ENCODE data around the gene GLS.
"Not testable (repeated sequence)": the region's sequence is repeated elsewhere in the genome, so short reads cannot be mapped to it uniquely, and the experiment has no call there.

Gene GLS

GRCh38 chr2:190994148-190994547 lies 113.5 kb downstream of the GLS start:
- Histone ChIP-seq H3K4me1 (ENCODE audit: control insufficient read depth, insufficient read depth, low read length) (no peaks in the 10 kb centered on the region), H3K4me3 (ENCODE audit: low read depth, low read length) (no peak overlapping the region), H3K27ac (ENCODE audit: extremely low read depth, low read depth, low read length) (no peak overlapping the region), H3K36me3 (ENCODE audit: control insufficient read depth in 2 of 2, insufficient read depth in 1 of 2, low read length in 2 of 2) (peaks cover 14 to 95% of the 10 kb centered on the region in 2 experiments), H3K9me3 (ENCODE audit: control insufficient read depth, insufficient read depth, low read depth, low read length) (no peaks in the 10 kb centered on the region)
- POLR2A ChIA-PET: no interaction called here
- CTCF ChIA-PET: interaction anchor here (0.6 kb wide), 1 partner anchor 412 kb away, joined by 3 read pairs; no protein-coding TSS in a partner anchor
- TF ChIP-seq TSHZ1 (tag by site-specific recombination; IDR thresholded peaks at IDR 0.05; ENCODE audit: borderline replicate concordance): no peak
- TF ChIP-seq ZNF549 (tag by site-specific recombination; IDR thresholded peaks at IDR 0.05): no peak
- no peak for TF ChIP-seq SETDB1 (IDR thresholded peaks at IDR 0.05; ENCODE audit: insufficient read length, low read length)

DNA sequence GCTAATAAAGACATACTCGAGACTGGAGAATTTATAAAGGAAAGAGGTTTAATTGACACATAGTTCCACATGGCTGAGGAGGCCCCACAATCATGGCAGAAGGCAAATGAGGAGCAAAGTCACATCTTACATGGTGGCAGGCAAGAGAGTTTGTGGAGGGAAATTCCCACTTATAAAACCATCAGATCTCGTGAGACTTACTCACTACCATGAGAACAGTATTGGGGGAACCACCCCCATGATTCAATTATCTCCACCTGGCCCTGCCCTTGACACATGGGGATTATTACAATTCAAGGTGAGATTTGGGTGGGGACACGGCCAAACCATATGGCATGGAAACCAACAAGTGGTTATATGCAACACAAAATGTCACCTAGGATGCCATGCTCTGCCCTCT lies 114.7 kb downstream of the GLS start:
- H3K9me3 ChIP-seq (ENCODE audit: control insufficient read depth, insufficient read depth, low read depth, low read length); POLR2A ChIA-PET; H3K4me3 ChIP-seq (ENCODE audit: low read depth, low read length); H3K27ac ChIP-seq (ENCODE audit: extremely low read depth, low read depth, low read length); H3K4me1 ChIP-seq (ENCODE audit: control insufficient read depth, insufficient read depth, low read length): not testable (repeated sequence)
- H3K36me3 ChIP-seq (ENCODE audit: control insufficient read depth in 2 of 2, insufficient read depth in 1 of 2, low read length in 2 of 2): peaks cover 14 to 95% of the 10 kb centered on the region in 2 experiments
- CTCF ChIA-PET: interaction anchor here (0.6 to 2.6 kb wide), 3 partner anchors 16 to 539 kb away, joined by 3 to 12 read pairs (median 3); no protein-coding TSS in a partner anchor

- Histone ChIP-seq H3K4me1 (ENCODE audit: control insufficient read depth, insufficient read depth, low read length) (no peaks in the 10 kb centered on the region), H3K4me3 (ENCODE audit: low read depth, low read length) (no peak overlapping the region), H3K27ac (ENCODE audit: extremely low read depth, low read depth, low read length) (no peak overlapping the region), H3K36me3 (ENCODE audit: control insufficient read depth in 2 of 2, insufficient read depth in 1 of 2, low read length in 2 of 2) (peaks cover 14 to 95% of the 10 kb centered on the region in 2 experiments), H3K9me3 (ENCODE audit: control insufficient read depth, insufficient read depth, low read depth, low read length) (no peaks in the 10 kb centered on the region)
- ChIA-PET CTCF (interaction anchor here (0.6 to 2.6 kb wide), 17 partner anchors 8 to 353 kb away, joined by 3 to 12 read pairs (median 4); partner anchors contain the start of gene STAT1), POLR2A (interaction anchor here (1.1 kb wide), 1 partner anchor 115 kb away, joined by 3 read pairs; no protein-coding TSS in a partner anchor)
- TF ChIP-seq, protein P1, sequence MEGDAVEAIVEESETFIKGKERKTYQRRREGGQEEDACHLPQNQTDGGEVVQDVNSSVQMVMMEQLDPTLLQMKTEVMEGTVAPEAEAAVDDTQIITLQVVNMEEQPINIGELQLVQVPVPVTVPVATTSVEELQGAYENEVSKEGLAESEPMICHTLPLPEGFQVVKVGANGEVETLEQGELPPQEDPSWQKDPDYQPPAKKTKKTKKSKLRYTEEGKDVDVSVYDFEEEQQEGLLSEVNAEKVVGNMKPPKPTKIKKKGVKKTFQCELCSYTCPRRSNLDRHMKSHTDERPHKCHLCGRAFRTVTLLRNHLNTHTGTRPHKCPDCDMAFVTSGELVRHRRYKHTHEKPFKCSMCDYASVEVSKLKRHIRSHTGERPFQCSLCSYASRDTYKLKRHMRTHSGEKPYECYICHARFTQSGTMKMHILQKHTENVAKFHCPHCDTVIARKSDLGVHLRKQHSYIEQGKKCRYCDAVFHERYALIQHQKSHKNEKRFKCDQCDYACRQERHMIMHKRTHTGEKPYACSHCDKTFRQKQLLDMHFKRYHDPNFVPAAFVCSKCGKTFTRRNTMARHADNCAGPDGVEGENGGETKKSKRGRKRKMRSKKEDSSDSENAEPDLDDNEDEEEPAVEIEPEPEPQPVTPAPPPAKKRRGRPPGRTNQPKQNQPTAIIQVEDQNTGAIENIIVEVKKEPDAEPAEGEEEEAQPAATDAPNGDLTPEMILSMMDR (tag by site-specific recombination; IDR thresholded peaks at IDR 0.05): peak; percentile 30; the same call in 1 of the 2 replicates
- no peak for TF ChIP-seq ZNF48 (tag by site-specific recombination; IDR thresholded peaks at IDR 0.05)
Observed at GRCh38 chr2:190996338-190996946, 115.8 kb downstream of the GLS start.

- TF ChIP-seq, protein P2, sequence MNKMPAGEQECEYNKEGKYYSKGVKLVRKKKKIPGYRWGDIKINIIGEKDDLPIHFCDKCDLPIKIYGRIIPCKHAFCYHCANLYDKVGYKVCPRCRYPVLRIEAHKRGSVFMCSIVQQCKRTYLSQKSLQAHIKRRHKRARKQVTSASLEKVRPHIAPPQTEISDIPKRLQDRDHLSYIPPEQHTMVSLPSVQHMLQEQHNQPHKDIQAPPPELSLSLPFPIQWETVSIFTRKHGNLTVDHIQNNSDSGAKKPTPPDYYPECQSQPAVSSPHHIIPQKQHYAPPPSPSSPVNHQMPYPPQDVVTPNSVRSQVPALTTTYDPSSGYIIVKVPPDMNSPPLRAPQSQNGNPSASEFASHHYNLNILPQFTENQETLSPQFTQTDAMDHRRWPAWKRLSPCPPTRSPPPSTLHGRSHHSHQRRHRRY (tag by site-specific recombination; IDR thresholded peaks at IDR 0.05): no peak
- TF ChIP-seq ZNF16 (tag by site-specific recombination; IDR thresholded peaks at IDR 0.05; ENCODE audit: low read depth) (no peak), ZBTB7A (tag by site-specific recombination; IDR thresholded peaks at IDR 0.05; ENCODE audit: low read depth) (no peak), ZNF366 (tag by site-specific recombination; conservative IDR thresholded peaks at IDR 0.05) (no peak), ZNF558 (tag by site-specific recombination; IDR thresholded peaks at IDR 0.05) (no peak), SP3 (tag by site-specific recombination; IDR thresholded peaks at IDR 0.05) (no peak), GLI4 (tag by site-specific recombination; IDR thresholded peaks at IDR 0.05) (no peak), ZNF10 (tag by site-specific recombination; IDR thresholded peaks at IDR 0.05) (no peak), KLF17 (tag by site-specific recombination; IDR thresholded peaks at IDR 0.05) (no peak)
- TF ChIP-seq, protein P3, sequence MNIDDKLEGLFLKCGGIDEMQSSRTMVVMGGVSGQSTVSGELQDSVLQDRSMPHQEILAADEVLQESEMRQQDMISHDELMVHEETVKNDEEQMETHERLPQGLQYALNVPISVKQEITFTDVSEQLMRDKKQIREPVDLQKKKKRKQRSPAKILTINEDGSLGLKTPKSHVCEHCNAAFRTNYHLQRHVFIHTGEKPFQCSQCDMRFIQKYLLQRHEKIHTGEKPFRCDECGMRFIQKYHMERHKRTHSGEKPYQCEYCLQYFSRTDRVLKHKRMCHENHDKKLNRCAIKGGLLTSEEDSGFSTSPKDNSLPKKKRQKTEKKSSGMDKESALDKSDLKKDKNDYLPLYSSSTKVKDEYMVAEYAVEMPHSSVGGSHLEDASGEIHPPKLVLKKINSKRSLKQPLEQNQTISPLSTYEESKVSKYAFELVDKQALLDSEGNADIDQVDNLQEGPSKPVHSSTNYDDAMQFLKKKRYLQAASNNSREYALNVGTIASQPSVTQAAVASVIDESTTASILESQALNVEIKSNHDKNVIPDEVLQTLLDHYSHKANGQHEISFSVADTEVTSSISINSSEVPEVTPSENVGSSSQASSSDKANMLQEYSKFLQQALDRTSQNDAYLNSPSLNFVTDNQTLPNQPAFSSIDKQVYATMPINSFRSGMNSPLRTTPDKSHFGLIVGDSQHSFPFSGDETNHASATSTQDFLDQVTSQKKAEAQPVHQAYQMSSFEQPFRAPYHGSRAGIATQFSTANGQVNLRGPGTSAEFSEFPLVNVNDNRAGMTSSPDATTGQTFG (tag by site-specific recombination; IDR thresholded peaks at IDR 0.05; ENCODE audit: borderline replicate concordance): no peak
- Histone ChIP-seq H3K9me3 (ENCODE audit: control insufficient read depth, insufficient read depth, low read depth, low read length) (no peaks in the 10 kb centered on the region), H3K27ac (ENCODE audit: extremely low read depth, low read depth, low read length) (no peak overlapping the region), H3K36me3 (ENCODE audit: control insufficient read depth in 2 of 2, insufficient read depth in 1 of 2, low read length in 2 of 2) (peaks cover 17 to 96% of the 10 kb centered on the region in 2 experiments), H3K4me1 (ENCODE audit: control insufficient read depth, insufficient read depth, low read length) (no peaks in the 10 kb centered on the region), H3K4me3 (ENCODE audit: low read depth, low read length) (no peak overlapping the region)
- ChIA-PET POLR2A (interaction anchor here (1.1 kb wide), 1 partner anchor 115 kb away, joined by 3 read pairs; no protein-coding TSS in a partner anchor), CTCF (interaction anchor here (0.6 to 2.6 kb wide), 15 partner anchors 8 to 353 kb away, joined by 3 to 12 read pairs (median 4); partner anchors contain the start of gene STAT1)
Observed at GRCh38 chr2:190996947-190997346, 116.3 kb downstream of the GLS start.

All from HEK293 (cell line).